GM23248 (cell line): Measurements from ENCODE around the gene FOXO1. TPM values are rescaled to one million over a fixed set of nuclear protein-coding genes. Genes with fewer than 3 reads are reported as not detected.

Experiments
- DNase-seq: peaks from one replicate; pipeline ENCODE4 v3.0.0-alpha.2; 2015
- H2AFZ ChIP-seq: fragments of 200-600 bp; sonication (generic); 2 replicates; pipeline ENCODE4 v1.6.1; 2016; ENCODE audit warnings: antibody characterized with exemption
- H3F3A ChIP-seq: fragments of 200-600 bp; sonication (generic); 2 replicates; pipeline ENCODE4 v1.6.1; 2016; ENCODE audit warnings: mild to moderate bottlenecking, antibody characterized with exemption, mixed run types; ENCODE audit not compliant: insufficient read depth
- H3K27ac ChIP-seq: fragments of 200-600 bp; sonication (generic); 2 replicates; pipeline ENCODE4 v1.5.1; 2016; ENCODE audit warnings: mild to moderate bottlenecking
- H3K27me3 ChIP-seq: fragments of 200-600 bp; sonication (generic); replicated peaks from 2 replicates; pipeline ENCODE4 v1.6.1; 2016; ENCODE audit warnings: mild to moderate bottlenecking; ENCODE audit not compliant: insufficient read depth
- H3K36me3 ChIP-seq: fragments of 200-600 bp; sonication (generic); 2 replicates; pipeline ENCODE4 v1.6.1; 2016; ENCODE audit warnings: low read depth, mild to moderate bottlenecking
- H3K4me1 ChIP-seq: fragments of 200-600 bp; sonication (generic); 2 replicates; pipeline ENCODE4 v1.6.1; 2016; ENCODE audit warnings: mild to moderate bottlenecking; ENCODE audit not compliant: insufficient read depth
- H3K4me2 ChIP-seq: fragments of 200-600 bp; sonication (generic); one replicate; pipeline ENCODE4 v1.6.1; 2016; ENCODE audit warnings: mild to moderate bottlenecking; ENCODE audit not compliant: unreplicated experiment
- H3K4me3 ChIP-seq: fragments of 200-600 bp; sonication (generic); 2 replicates; pipeline ENCODE4 v1.5.1; 2016; ENCODE audit warnings: mild to moderate bottlenecking
- H3K79me2 ChIP-seq: fragments of 200-600 bp; sonication (generic); 2 replicates; pipeline ENCODE4 v1.6.1; 2016; ENCODE audit warnings: mild to moderate bottlenecking; ENCODE audit not compliant: insufficient read depth
- H3K9ac ChIP-seq: fragments of 200-600 bp; sonication (generic); 2 replicates; pipeline ENCODE4 v1.6.1; 2016; ENCODE audit warnings: mild to moderate bottlenecking
- H3K9me2 ChIP-seq: fragments of 200-600 bp; sonication (generic); 2 replicates; pipeline ENCODE4 v1.6.1; 2016; ENCODE audit warnings: mixed run types, mild to moderate bottlenecking, moderate library complexity; ENCODE audit not compliant: insufficient read depth
- H3K9me3 ChIP-seq: fragments of 200-600 bp; sonication (generic); one replicate; pipeline ENCODE4 v1.6.1; 2017; ENCODE audit warnings: low read depth
- H4K20me1 ChIP-seq: fragments of 200-600 bp; sonication (generic); 2 replicates; pipeline ENCODE4 v1.6.0; 2016; ENCODE audit not compliant: insufficient read depth
- EZH2 ChIP-seq: fragments of 200-600 bp; sonication (generic); IDR thresholded peaks from 2 replicates; pipeline ENCODE4 v1.6.1; 2018; ENCODE audit warnings: antibody characterized with exemption, mild to moderate bottlenecking; ENCODE audit not compliant: insufficient read depth, poor library complexity, severe bottlenecking
- EZH2phosphoT487 ChIP-seq: fragments of 200-600 bp; sonication (generic); IDR thresholded peaks from 2 replicates; pipeline ENCODE4 v1.6.1; 2018; ENCODE audit warnings: antibody characterized with exemption, moderate library complexity, mild to moderate bottlenecking, low read depth; ENCODE audit not compliant: insufficient read depth
- WGBS, 2 experiments: methylation state at CpG; one replicate each; pipeline ENCODE4 v1.1.6; 2015 to 2017; ENCODE audit warnings: low lambda C conversion rate in 2 of 2, low coverage in 1 of 2; ENCODE audit errors: missing lambda C conversion rate in 2 of 2; 5-methylcytosine and 5-hydroxymethylcytosine counted together
- in situ Hi-C: fragments of 300-500 bp; cut with MboI; formaldehyde crosslinking; loops from 2 replicates; pipeline ENCODE4 v1.15.0; 2020
- polyA plus RNA-seq: library from polyadenylated mRNA; unstranded; fragments of >200 nt; fragmentation: Nextera tagmentation; extraction: Ambion mirVana; gene quantifications from 2 replicates; pipeline ENCODE4 v1.2.1, GENCODE V29; 2016
- total RNA-seq: library from RNA; depleted of rRNA; stranded (reverse); fragments of >200 nt; shearing (Covaris generic); gene quantifications from 2 replicates; pipeline ENCODE4 v1.2.3, GENCODE V29; 2014

Gene FOXO1
- total and polyA plus RNA-seq, 2 experiments from 2014 or later, result 0.59 to 1.1 TPM

DNA sequence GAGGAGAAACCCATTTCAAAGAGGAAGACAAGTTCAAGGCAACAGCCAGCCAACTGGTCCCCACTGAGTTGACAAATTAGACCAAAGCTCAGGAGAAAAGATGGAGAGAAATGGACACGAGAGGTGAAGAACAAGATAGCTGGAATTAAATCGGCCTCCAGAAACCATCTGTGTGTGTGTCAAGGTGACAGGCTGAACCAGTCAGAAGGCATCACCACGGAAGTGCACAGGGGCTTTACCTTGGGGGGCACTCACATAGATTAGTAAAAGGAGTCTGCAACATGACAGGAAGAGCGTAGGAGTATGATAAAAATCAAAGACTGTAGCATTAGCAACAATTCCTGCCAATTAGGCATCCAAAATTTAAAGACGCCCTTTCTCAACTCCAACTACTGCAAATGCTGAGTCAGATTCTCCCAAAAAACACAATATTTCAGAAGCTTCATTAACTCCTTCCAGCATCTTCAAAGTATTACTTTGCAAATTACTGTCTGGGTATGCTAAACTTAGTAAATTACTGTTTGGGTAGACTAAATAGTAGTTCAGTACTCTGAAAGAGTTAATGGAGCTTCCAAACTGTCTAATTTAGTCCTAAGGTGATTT lies 66.2 kb downstream of the FOXO1 start:
- TF ChIP-seq EZH2, result no peak
- no peak for TF ChIP-seq EZH2phosphoT487

DNA sequence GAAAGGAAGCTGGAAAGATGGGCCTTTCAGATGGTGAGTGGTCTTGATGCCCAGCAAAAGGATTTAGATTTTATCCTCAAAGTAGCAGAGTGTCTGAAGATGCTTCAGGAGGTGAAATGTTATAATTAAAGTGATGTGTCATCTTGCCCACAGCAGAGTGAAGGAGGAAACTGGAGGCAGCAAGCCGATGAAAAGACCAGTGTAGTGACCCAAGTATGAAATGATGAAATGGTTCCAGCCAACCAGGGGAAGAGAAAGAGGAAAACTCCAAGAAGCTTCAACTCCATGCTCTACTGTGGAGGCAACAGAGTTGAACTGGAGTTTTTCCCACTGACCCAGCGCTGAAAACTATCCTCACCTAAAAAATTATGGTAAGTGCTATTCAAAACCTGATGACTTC lies 66.7 kb downstream of the FOXO1 start:
- in situ Hi-C loops, result no loop called here
- no peak for DNase-seq

More for the DNA sequence above, 66.2 kb downstream of the FOXO1 start:
- Histone ChIP-seq H3K4me2 (no peak overlapping the region), H3K9ac (no peak overlapping the region), H3K9me2 (no peaks in the 10 kb centered on the region), H2AFZ (no peak overlapping the region), H3K27ac (no peak overlapping the region), H3F3A (no peaks in the 10 kb centered on the region), H3K4me3 (no peak overlapping the region), H3K27me3 (no peaks in the 10 kb centered on the region), H3K9me3 (no peaks in the 10 kb centered on the region), H3K79me2 (no peaks in the 10 kb centered on the region), H3K4me1 (no peaks in the 10 kb centered on the region), H3K36me3 (no peaks in the 10 kb centered on the region), H4K20me1 (no peaks in the 10 kb centered on the region)
- DNase-seq, result no peak
- in situ Hi-C loops, result no loop called here
- WGBS, 2 experiments, result 82 to 83% methylated on average over 5 of the region's 5 CpGs

DNA sequence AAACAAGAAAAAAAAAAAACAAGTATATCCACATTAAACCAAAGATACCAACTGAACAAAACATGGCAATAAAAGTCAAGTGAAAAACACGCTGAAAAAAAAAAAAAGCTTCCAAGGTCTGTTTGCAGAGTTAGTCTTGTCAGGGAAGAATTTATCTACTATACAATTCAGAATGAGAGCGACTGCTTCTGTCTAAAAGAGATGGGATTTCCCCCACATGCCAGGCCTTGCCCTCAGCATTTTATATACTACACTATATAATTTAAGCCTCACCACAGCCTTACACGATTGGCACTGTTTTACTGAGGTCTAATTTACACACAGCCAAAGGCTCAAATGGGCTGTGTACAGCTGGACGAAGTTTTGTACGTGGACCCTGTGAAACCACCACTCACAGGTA lies 67.3 kb downstream of the FOXO1 start:
- no peak overlapping the region for H3K9ac ChIP-seq
- TF ChIP-seq EZH2 (no peak), EZH2phosphoT487 (no peak)
- H3K4me2 ChIP-seq, result no peak overlapping the region
- no peaks in the 10 kb centered on the region for H3K9me3 ChIP-seq
- no peak overlapping the region for H3K27ac ChIP-seq
- H3K9me2 ChIP-seq, result no peaks in the 10 kb centered on the region
- H3K79me2 ChIP-seq, result no peaks in the 10 kb centered on the region
- H3K27me3 ChIP-seq, result no peaks in the 10 kb centered on the region
- DNase-seq, result no peak
- H3K4me3 ChIP-seq, result no peak overlapping the region
- H3K4me1 ChIP-seq, result no peaks in the 10 kb centered on the region
- in situ Hi-C loops, result no loop called here
- H2AFZ ChIP-seq, result no peak overlapping the region
- 79 to 81% methylated on average over 5 of the region's 5 CpGs for WGBS, 2 experiments
- no peaks in the 10 kb centered on the region for H3K36me3 ChIP-seq
- H4K20me1 ChIP-seq, result no peaks in the 10 kb centered on the region
- H3F3A ChIP-seq, result no peaks in the 10 kb centered on the region

More for the DNA sequence above, 66.7 kb downstream of the FOXO1 start:
- Histone ChIP-seq H3K27me3 (no peaks in the 10 kb centered on the region), H3F3A (no peaks in the 10 kb centered on the region), H3K27ac (no peak overlapping the region), H3K9me3 (no peaks in the 10 kb centered on the region), H2AFZ (no peak overlapping the region), H3K9ac (no peak overlapping the region), H3K79me2 (no peaks in the 10 kb centered on the region), H3K9me2 (no peaks in the 10 kb centered on the region), H3K4me1 (no peaks in the 10 kb centered on the region), H3K4me2 (no peak overlapping the region), H4K20me1 (no peaks in the 10 kb centered on the region), H3K4me3 (no peak overlapping the region), H3K36me3 (no peaks in the 10 kb centered on the region)
- TF ChIP-seq EZH2phosphoT487, result no peak
- 88 to 92% methylated on average over 2 of the region's 2 CpGs for WGBS, 2 experiments

DNA sequence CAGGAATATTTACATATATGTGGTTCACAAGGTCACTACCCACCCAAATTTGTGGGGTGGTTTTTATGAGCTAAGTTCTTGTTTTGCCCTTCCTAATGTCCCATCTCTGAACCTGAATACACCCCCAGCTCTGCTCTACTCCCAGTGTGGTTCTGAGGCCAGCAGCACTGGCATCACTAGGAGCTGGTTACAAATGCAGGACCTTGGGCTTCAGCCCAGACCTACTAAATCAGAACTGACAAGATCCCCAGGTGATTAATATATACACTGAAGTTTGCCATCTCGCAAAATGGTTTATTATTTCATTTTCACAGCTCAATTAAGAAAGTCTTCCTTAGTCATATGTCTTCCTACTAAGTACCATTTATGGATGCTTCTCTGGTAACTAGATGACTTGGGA lies 67.9 kb downstream of the FOXO1 start:
- Histone ChIP-seq H2AFZ (no peak overlapping the region), H3K4me1 (no peaks in the 10 kb centered on the region), H3K4me3 (no peak overlapping the region), H3K27ac (no peak overlapping the region), H3K9me3 (no peaks in the 10 kb centered on the region), H4K20me1 (no peaks in the 10 kb centered on the region), H3K9ac (no peak overlapping the region), H3F3A (no peaks in the 10 kb centered on the region), H3K9me2 (no peaks in the 10 kb centered on the region), H3K79me2 (no peaks in the 10 kb centered on the region), H3K36me3 (no peaks in the 10 kb centered on the region), H3K4me2 (no peak overlapping the region), H3K27me3 (no peaks in the 10 kb centered on the region)
- DNase-seq, result no peak
- 38 to 64% methylated on average over 1 of the region's 1 CpG for WGBS, 2 experiments
- in situ Hi-C loops, result no loop called here
- TF ChIP-seq EZH2phosphoT487 (no peak), EZH2 (no peak)

DNA sequence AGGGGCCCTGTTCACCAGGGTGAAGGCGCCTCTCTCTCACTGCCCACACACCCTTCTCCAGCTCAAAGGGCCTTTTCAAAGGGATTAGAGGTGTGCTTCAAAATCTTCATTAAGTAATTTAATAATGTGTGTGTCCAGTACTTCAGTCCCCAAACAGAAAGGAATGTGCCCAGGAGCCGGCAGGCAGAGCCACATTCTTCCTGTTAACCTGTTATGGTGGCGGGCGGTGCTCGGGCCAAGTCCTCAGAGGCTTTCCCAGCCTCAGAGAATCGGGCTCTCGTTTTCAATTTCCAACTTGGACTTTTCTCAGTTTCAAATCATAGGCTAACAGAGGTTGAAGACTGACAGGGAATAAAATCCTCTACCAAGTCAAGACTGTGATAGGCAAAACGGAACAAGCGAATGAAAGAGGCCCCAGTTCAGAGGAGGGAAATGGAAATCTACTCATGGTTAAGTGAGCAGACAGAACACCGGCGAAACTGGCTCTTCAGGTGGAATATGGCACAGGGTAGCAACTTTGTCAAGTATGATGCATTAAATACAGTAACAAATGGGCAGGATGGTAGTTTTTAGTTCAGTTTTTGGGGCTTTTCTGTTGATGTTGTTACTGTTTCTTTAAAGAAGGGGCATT lies 68.6 kb downstream of the FOXO1 start:
- H2AFZ ChIP-seq, result no peak overlapping the region
- no peaks in the 10 kb centered on the region for H3F3A ChIP-seq
- no peaks in the 10 kb centered on the region for H3K36me3 ChIP-seq
- H3K27ac ChIP-seq, result no peak overlapping the region
- H3K9me2 ChIP-seq, result no peaks in the 10 kb centered on the region
- WGBS, 2 experiments, result 81 to 85% methylated on average over 11 of the region's 11 CpGs
- no peaks in the 10 kb centered on the region for H4K20me1 ChIP-seq
- no peak for TF ChIP-seq EZH2
- no peak for TF ChIP-seq EZH2phosphoT487
- H3K4me2 ChIP-seq, result no peak overlapping the region
- no peak overlapping the region for H3K9ac ChIP-seq
- H3K4me1 ChIP-seq, result no peaks in the 10 kb centered on the region
- H3K27me3 ChIP-seq, result no peaks in the 10 kb centered on the region
- H3K9me3 ChIP-seq, result no peaks in the 10 kb centered on the region
- H3K4me3 ChIP-seq, result no peak overlapping the region
- DNase-seq, result no peak
- in situ Hi-C loops, result no loop called here
- H3K79me2 ChIP-seq, result no peaks in the 10 kb centered on the region
